HepG2 (cell line): ENCODE results near the gene HSD11B2. TPM values are rescaled to one million over a fixed set of nuclear protein-coding genes. Genes with fewer than 3 reads are reported as not detected.

ENCODE experiments used
- GABPB1 ChIP-seq: IDR thresholded peaks from 2 replicates; pipeline ENCODE4 v1.6.1; 2016; ENCODE audit warnings: mild to moderate bottlenecking, missing genetic modification reagents, moderate library complexity, missing compliant biosample characterization
- HNF1B ChIP-seq: sonication (generic); formaldehyde crosslinking; IDR thresholded peaks from 2 replicates; pipeline ENCODE4 v1.5.1; 2020; ENCODE audit warnings: mild to moderate bottlenecking, moderate library complexity, missing genetic modification reagents
- KIAA2018 ChIP-seq: sonication (generic); formaldehyde crosslinking; IDR thresholded peaks from 2 replicates; pipeline ENCODE4 v1.5.0; 2020; ENCODE audit warnings: mild to moderate bottlenecking, missing genetic modification reagents, borderline replicate concordance
- PHF20 ChIP-seq: sonication (generic); formaldehyde crosslinking; IDR thresholded peaks from 2 replicates; pipeline ENCODE4 v1.5.0; 2020; ENCODE audit warnings: mild to moderate bottlenecking, missing genetic modification reagents
- ZNF251 ChIP-seq: sonication (generic); formaldehyde crosslinking; IDR thresholded peaks from 2 replicates; pipeline ENCODE4 v1.9.0; 2021; ENCODE audit warnings: mild to moderate bottlenecking, missing genetic modification reagents
- polyA plus RNA-seq, 8 experiments: library from polyadenylated mRNA; depleted of rRNA in 3 of 8; stranded (reverse) in 7 of 8; unstranded in 1 of 8; fragments of >200 nt; fragmentation: Illumina TruSeq in 4 of 8; extraction: Trizol in 4 of 8; gene quantifications; 2 replicates each; pipeline versions ENCODE4 v1.2.1 to v1.2.3, GENCODE V29; 2011 to 2016; ENCODE audit warnings: low read depth in 4 of 8, missing spikeins in 1 of 8, mixed read lengths in 1 of 8; ENCODE audit not compliant: insufficient read depth in 1 of 8
- total RNA-seq, 5 experiments: library from RNA; depleted of rRNA; stranded (reverse); fragments of >200 nt; fragmentation: Illumina TruSeq; extraction: Trizol; gene quantifications; 2 replicates each; pipeline ENCODE4 v1.2.3, GENCODE V29; 2016; ENCODE audit warnings: low read depth in 1 of 5

HSD11B2 gene
- total and polyA plus RNA-seq, 2 of the 13 experiments (the other 11 are each of a cell fraction or from before 2014, with no cell fraction given) = 8.9 to 13.6 TPM

- TF ChIP-seq KIAA2018 (no peak), HNF1B (CRISPR knock-in tag) (peak; percentile 76; the same call in 1 of the 2 replicates), ZNF251 (CRISPR knock-in tag) (no peak), GABPB1 (peak; percentile 73), PHF20 (CRISPR knock-in tag) (peak; percentile 63)
- TF ChIP-seq, all 625 proteins: peak for 246
These were observed 14.8 kb upstream of the HSD11B2 start, which contains the start of gene ZDHHC1 (continued) for GRCh38 chr16:67415872-67416793.
